HG03469 (cell line): ENCODE measurements around the gene TMIGD2.
"Not testable (repeated sequence)": the region's sequence is repeated elsewhere in the genome, so short reads cannot be mapped to it uniquely, and the experiment has no call there.

Source experiments
- ATAC-seq: cut with Tn5 transposase; IDR thresholded peaks from one replicate; pipeline ENCODE4 v1.9.1; 2021; ENCODE audit warnings: mild to moderate bottlenecking, moderate library complexity, moderate number of reproducible peaks; ENCODE audit not compliant: unreplicated experiment

Gene TMIGD2

DNA sequence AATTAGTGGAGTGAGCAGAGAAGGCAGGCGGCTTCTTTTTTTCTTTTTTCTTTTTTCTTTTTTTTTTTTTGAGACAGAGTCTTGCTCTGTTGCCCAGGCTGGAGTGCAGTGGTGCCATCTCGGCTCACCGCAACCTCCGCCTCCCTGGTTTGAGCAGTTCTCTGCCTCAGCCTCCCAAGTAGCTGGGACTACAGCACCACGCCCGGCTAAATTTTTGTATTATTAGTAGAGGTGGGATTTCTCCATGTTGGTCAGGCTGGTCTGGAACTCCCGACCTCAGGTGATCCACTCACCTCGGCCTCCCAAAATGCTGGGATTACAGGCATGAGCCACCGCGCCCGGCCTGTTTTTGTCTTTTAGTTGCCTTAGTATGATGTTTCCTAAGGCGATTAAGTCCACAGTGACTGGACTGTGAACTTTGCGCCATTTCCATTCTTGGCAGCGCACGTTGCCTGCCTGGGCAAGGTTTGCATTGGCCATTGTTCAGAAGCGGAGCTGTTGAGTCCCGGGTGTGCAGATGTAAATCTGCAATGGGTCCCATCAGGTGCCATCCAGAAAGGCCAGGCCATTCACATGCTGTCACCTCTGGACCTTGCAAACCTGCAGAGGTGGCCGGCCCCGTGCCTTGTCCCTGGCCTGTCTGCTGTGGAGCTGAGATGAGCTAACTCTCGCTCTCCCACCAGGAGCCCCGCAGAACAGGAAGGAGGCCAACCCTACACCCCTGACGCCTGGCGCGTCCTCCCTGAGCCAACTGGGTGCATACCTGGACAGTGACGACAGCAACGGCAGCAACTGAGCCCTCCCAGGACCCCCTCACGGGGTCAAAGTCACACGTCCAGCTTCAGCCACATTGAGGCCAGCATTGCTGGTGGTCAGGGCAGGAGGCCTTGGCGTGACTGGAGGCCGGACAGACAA lies 34.0 kb downstream of the TMIGD2 start:
- ATAC-seq: no peak

DNA sequence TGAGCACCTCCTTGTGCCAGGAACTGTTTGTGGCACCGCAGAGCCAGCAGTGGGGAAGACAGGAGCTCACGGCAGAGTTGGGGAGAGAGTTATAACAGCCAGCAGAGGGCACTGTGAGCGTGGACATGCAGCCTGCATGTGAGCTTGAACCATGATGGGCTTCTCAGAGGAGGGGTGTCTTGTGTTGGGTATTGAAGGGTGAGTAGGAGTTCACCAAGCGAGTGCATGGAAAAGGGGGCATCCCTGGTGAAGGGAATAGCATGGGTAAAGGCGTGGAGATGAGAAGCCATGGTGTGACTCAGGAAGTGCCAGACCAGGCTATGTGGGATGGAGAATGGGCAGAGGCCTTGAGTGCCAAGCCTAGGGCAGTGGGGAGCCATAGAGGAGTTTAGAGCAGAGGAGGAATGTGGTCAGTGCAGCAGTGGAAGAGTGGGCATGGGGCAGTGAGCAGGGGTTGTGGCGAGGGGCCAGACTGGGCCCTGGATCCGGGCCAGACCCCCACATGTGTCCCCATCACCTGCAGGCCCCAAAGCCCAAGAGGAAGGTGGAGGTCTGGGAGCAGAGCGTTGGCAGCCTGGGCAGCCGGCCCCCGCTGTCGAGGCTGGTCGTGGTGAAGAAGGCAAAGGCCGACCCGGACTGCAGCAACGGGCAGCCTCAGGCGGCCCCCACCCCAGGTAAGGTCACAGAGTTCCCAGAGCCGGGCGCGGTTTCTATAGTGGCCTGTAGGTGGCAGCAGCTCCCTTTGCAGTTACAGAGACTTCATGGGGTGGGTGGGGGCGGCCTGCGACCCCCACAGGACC lies 34.9 kb downstream of the TMIGD2 start:
- ATAC-seq: no peak

DNA sequence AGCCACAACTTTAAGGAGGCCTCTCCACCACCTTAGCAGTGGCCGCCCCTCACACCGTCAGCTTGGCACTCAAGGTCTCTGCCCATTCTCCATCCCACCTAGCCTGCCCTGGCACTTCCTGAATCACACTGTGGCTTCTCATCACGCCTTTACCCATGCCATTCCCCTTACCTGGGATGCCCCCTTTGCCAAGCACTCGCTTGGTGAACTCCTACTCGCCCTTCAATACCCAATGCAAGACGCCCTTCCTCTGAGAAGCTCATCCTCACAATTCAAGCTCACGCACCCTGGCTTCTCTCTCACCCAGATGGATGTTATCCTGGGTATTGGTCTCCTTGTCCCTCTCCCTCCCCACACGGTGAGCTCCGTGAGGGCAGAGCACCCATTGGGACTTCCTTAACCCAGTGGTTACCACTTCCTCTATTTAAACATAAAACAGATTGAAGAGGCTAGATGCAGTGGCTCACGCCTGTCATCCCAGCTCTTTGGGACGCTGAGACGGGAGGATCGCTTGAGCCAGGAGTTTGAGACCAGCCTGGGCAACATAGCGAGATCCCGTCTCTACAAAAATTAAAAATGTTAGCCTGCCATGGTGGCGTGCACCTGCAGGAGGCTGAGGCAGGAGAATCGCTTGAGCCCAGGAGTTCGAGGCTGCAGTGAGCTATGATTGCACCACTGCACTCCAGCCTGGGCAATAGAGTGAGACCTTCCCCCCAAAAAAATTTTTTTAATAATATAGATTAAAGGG lies 35.8 kb downstream of the TMIGD2 start:
- ATAC-seq: no peak

DNA sequence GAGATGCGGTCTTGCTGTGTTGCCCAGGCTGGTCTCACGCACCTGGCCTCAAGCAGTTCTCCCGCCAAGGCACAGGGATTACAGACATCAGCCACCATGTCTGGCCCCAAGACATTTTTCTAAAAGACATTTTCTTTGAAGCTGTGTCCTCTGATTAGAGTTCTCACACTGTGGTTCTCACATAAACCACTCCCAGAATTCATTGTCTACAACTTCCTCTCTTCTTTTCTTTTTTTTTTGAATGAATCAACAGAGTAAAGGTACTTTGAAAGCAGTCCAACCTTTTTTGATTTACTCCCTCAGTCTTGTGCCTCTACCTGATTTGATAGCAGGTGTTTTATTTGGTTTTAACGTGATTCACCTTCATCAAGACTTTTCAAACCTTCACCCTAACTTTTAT lies 37.4 kb downstream of the TMIGD2 start:
- no peak for ATAC-seq

DNA sequence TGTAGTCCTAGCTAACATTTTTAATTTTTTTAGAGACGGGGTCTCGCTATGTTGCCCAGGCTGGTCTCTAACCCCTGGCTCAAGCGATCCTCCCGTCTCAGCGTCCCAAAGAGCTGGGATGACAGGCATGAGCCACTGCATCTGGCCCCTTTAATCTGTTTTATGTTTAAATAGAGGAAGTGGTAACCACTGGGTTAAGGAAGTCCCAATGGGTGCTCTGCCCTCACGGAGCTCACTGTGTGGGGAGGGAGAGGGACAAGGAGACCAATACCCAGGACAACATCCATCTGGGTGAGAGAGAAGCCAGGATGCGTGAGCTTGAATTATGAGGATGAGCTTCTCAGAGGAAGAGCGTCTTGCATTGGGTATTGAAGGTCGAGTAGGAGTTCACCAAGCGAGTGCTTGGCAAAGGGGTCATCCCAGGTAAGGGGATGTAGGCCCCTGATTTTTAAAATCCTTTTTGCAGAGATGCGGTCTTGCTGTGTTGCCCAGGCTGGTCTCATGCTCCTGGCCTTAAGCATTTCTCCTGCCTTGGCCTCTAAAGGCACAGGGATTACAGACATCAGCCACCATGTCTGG lies 41.5 kb downstream of the TMIGD2 start:
- ATAC-seq: no peak

DNA sequence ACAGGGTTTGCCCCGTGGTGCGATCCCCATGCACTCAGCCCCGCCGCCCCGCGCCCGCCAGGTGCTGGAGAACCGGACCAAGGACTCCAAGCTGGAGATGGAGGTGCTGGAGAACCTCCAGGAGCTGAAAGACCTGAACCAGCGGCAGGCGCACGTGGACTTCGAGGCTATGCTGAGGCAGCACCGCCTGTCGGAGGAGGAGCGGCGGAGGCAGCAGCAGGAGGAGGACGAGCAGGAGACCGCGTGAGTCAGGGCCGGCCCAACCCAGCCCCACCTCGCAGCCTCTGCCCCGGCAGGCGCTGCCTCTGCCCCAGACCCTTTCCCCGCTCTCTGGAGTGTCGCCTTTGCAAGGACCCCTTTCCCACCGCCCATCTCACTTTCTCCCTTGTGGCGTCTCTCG lies 44.0 kb downstream of the TMIGD2 start:
- ATAC-seq: no peak

DNA sequence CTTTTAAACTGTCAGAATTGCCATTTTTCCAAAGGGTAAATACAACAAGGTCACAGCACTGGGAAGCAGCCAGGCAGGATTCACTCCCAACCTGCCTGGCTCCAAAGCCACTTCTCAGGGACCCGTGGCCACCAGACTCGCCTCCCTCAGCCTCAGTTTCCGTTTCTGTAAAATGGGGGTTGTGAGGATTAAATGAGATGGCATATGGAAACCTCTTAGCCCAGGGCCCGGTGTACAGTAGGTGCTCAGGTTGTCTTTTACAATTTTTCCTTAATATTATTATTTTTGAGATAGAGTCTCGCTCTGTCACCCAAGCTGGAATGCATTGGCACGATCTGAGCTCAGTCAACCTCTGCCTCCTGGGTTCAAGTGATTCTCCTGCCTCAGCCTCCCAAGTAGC lies 45.2 kb downstream of the TMIGD2 start:
- ATAC-seq: no peak

DNA sequence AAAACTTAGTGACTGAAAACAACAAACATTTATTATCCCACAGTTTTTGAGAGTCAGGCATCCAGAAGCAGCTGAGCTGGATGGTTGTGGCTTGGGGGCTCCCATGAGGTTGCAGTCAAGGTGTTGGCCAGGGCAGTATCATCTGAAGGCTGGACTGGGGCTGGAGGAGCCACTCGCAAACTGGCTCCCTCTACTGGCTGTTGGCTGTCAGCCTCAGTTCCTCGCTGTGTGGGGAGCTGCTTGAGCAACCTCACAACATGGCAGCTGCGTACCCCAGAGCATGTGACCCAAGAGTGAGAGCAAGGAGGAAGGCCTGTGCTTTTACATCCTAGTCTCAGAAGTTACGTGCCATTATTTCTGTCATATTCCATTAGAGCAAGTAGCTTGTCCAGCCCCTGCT lies 45.6 kb downstream of the TMIGD2 start:
- no peak for ATAC-seq

DNA sequence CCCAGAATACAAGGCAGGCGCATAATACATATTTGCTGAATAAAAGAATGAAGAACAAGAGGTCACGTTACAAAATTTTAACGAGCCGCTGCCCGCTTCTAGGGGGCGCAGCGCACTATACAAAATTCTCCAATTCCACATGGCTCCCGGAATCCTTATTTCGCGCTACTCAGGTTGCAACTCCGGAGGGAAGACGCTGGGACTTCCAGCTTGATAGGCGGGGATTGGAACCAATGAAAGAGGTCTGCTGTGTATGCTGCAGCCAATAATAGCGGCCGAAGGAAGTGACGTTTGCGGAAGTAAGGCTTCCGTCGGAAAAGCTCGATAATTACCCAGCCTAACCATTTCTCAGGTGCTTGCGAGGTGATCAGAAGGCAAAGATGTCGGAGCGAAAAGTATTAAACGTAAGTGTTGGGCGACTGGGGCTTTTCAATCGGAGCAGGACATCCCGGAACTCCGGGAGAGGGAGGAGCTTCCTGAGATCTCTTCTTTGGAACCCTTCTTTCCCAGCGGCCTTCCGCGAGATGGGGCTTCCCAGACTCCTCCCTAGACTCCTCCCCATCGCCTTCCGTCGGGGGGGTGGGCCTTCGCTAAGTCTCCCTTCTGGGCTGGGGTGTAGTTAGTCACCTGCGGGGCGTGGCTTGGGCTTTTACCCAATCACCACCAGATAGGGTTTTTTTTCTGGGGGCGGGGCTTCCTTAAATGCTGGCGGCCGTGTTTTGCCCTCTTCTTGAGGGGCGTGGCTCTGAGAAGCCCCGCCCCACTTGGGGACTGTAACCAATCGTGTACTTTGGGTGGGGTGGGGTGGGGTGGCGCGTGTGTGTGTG lies 55.2 kb downstream of the TMIGD2 start, which contains the start of gene YJU2:
Gene YJU2, plus strand, starts transcription at position 314 of the 827 bp plus-strand sequence. Its CDS starts 67 bp downstream, at position 381.
- peak; percentile 47 for ATAC-seq

DNA sequence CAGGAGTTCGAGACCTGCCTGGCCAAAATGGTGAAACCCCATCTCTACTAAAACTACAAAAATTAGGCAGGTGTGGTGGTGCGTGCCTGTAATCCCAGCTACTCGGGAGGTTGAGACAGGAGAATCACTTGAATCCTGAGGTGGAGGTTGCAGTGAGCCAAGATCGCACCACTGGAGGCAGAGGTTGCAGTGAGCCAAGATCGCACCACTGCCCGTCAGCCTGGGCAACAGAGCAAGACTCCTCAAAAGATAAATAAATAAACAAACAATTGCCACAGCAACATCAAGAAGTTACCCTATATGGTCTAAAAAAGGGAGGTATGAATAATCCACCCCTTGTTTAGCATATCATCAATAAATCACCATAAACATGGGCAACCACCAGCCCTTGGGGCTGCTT lies 56.3 kb downstream of the TMIGD2 start:
- ATAC-seq: not testable (repeated sequence)
